Spleen (tissue), 7 donors: Measurements from ENCODE around the gene BHLHA9.

Experiments
- POLR2A ChIP-seq, 3 donors: fragments of 450-650 bp; IDR thresholded peaks; one replicate each; pipeline ENCODE4 v1.5.1; 2017; ENCODE audit warnings: antibody characterized with exemption in 3 of 3, mild to moderate bottlenecking in 1 of 3
- TF ChIP-seq, protein P1 (sequence below), 11 experiments: fragments of 200-600 bp in 7 of 11; fragments of 450-650 bp in 4 of 11; sonication (generic) in 4 of 11; IDR thresholded peaks in 8 of 11; conservative IDR thresholded peaks in 3 of 11; 1 replicate in 7 of 11; 2 replicates in 4 of 11; pipeline versions ENCODE4 v1.4.0 to v1.8.0; 2016 to 2021; ENCODE audit warnings: antibody characterized with exemption in 11 of 11, inconsistent platforms in 4 of 11, mild to moderate bottlenecking in 1 of 11
- donor health status: DM: no; HTN: no; CAD: no; lungs with moderate emphysema.
- donor health status: DM: no; HTN: no; CAD: no.
- donor health status: DM: no; HTN: no; CAD: no.

DNA sequence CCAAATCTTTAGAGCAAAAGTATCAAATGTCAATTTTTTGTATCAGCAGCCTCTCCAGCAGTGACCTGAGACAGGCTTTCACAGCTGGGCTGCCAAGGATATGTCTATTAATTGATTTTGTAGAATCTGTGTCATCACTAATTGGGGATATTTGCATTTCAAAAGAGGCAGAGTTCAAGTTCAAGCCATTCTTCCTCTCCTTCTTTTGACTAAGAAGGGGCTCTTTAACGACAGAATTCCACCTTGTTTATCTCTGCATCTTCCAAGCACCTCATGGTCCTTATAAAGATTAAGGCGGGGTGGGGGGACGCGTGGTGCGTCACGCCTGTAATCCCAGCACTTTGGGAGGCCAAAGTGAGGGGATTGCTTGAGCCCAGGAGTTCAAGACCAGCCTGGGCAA lies 15.2 kb upstream of the BHLHA9 start:
- TF ChIP-seq, protein P1, sequence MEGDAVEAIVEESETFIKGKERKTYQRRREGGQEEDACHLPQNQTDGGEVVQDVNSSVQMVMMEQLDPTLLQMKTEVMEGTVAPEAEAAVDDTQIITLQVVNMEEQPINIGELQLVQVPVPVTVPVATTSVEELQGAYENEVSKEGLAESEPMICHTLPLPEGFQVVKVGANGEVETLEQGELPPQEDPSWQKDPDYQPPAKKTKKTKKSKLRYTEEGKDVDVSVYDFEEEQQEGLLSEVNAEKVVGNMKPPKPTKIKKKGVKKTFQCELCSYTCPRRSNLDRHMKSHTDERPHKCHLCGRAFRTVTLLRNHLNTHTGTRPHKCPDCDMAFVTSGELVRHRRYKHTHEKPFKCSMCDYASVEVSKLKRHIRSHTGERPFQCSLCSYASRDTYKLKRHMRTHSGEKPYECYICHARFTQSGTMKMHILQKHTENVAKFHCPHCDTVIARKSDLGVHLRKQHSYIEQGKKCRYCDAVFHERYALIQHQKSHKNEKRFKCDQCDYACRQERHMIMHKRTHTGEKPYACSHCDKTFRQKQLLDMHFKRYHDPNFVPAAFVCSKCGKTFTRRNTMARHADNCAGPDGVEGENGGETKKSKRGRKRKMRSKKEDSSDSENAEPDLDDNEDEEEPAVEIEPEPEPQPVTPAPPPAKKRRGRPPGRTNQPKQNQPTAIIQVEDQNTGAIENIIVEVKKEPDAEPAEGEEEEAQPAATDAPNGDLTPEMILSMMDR (IDR thresholded peaks at IDR 0.05 in 8 of 11, conservative IDR thresholded peaks at IDR 0.05 in 3 of 11) = no peak
- TF ChIP-seq POLR2A (IDR thresholded peaks at IDR 0.05) = no peak
